ENCODE results near the gene SSNA1. TPM values are rescaled to one million over a fixed set of nuclear protein-coding genes. Genes with fewer than 3 reads are reported as not detected.

Gene SSNA1
- total and polyA plus RNA-seq, 9 of the 15 experiments (the other 6 are each of a cell fraction or from before 2014, with no cell fraction given) = 1.9 to 130 (median 57.1) TPM

DNA sequence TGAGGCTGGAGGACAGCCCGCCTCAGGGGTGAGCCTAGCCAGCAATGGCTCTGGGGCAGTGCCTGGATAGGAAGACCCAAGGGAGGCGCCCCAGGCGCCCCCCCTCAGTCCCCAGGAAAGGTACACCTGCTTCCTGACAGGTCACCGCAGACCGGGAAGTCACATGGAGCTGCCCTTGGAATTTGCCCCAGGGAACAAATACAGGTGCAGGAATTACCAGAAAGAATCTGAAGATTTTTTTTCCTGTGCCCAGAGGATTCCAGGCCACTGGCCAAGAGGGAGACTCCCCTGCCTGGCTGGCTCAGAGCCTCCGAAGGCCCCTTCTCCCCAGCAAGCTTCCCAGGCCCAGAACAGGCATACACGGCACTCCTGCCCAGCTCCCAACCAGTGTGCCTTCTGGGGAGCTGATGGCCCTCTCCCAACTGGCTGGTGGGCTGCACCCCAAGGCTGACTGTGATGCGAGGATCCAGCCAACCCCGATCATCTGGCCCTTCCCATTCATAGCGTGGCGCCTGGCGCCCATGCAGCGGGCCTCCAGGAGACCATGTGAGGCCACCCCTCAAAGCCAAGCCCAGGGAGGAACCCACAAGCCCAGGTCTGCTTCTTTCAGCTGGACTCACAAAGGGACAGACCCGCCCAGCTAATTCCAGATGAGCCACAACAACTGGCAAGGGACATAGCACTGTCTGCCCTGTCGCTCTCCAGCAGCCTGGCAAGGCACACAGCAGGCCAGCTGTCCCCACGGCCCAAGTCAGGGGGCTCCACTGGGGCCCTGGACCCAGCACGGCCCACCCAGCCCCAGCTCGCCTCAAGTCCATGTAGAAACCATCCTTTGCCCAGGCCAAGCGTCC lies 9.8 kb downstream of the SSNA1 start:
- ATAC-seq (no peak), DNase-seq (ENCODE audit: extremely low read depth in 1 of 4, low spot score in 3 of 4) (no peak), FAIRE-seq (no peak)
- H3K9me1 ChIP-seq (ENCODE audit: control insufficient read depth, insufficient read depth, low read length) = no peaks in the 10 kb centered on the region
- peaks cover 61% of the 10 kb centered on the region for H3K79me2 ChIP-seq (ENCODE audit: control insufficient read depth, insufficient read depth, low read length)
- H3K9ac ChIP-seq (ENCODE audit: insufficient read depth in 1 of 2, low read depth in 2 of 2, low read length in 2 of 2) = peak overlapping the region in 1 of 2 experiments; percentile 89; a peak in 2 of 4 replicates
- WGBS (ENCODE audit: insufficient coverage, low coverage, missing lambda C conversion rate) = 75% methylated on average over 15 of the region's 19 CpGs
- H3K4me3 ChIP-seq = peak overlapping the region; percentile 37; the same call in 1 of the 2 replicates
- POLR2A ChIA-PET = interaction anchor here (0.6 to 3.2 kb wide), 5 partner anchors 9 to 393 kb away, joined by 3 to 26 read pairs (median 4); partner anchors contain the start of genes ANAPC2, NELFB and SSNA1
- H3K4me2 ChIP-seq (ENCODE audit: insufficient read depth, low read length) = peak overlapping the region; percentile 44; the same call in 1 of the 2 replicates
- no peaks in the 10 kb centered on the region for H3K9me3 ChIP-seq (replicated peaks; ENCODE audit: control insufficient read depth, insufficient read depth, low read depth, low read length)
- H2AFZ ChIP-seq (ENCODE audit: low read depth, low read length) = no peak overlapping the region
- peaks cover 22 to 91% of the 10 kb centered on the region in 2 experiments for H3K4me1 ChIP-seq (replicated peaks in 1 of 2; ENCODE audit: control insufficient read depth in 2 of 2, insufficient read depth in 2 of 2, low read length in 2 of 2)
- CTCF ChIA-PET (ENCODE audit: low intra/inter-chr PET ratio) = no interaction called here
- H3K27ac ChIP-seq (ENCODE audit: extremely low read depth, low read depth, low read length) = no peak overlapping the region
- H4K20me1 ChIP-seq (replicated peaks; ENCODE audit: control insufficient read depth, insufficient read depth, low read length) = peaks cover 5% of the 10 kb centered on the region
- in situ Hi-C loops (cut with MboI) (no loop called here), intact Hi-C loops (cut with micrococcal nuclease) (no loop called here)
- BruUV-seq (replicated peaks) = no TSS peak
- H3K36me3 ChIP-seq (ENCODE audit: control insufficient read depth, insufficient read depth, low read length) = peaks cover 8% of the 10 kb centered on the region; the same call in 2 of the 3 replicates
- H3K27me3 ChIP-seq (ENCODE audit: control insufficient read depth in 2 of 2, insufficient read depth in 2 of 2, low read length in 2 of 2) = no peaks in the 10 kb centered on the region
- TF ChIP-seq ZNF766 (CRISPR knock-in tag; conservative IDR thresholded peaks at IDR 0.05) (no peak), CBX3 (IDR thresholded peaks at IDR 0.05; ENCODE audit: borderline replicate concordance in 1 of 2, low read length in 2 of 2) (no peak), RBBP5 (IDR thresholded peaks at IDR 0.05; ENCODE audit: borderline replicate concordance, insufficient read depth, low read length, poor library complexity, severe bottlenecking) (no peak), ARNT (IDR thresholded peaks at IDR 0.05) (no peak), CBFB (CRISPR knock-in tag; IDR thresholded peaks at IDR 0.05) (0 out of 2 replicates have a peak, but pooled peaks have one; percentile 24), FUS (optimal IDR thresholded peaks at IDR 0.05; ENCODE audit: low read depth, low read length) (no peak), KAT8 (IDR thresholded peaks at IDR 0.05; ENCODE audit: low read depth) (no peak), ZNF561 (CRISPR knock-in tag; conservative IDR thresholded peaks at IDR 0.05) (no peak), ZBTB33 (CRISPR knock-in tag; IDR thresholded peaks at IDR 0.05) (peak; percentile 91), ZNF668 (CRISPR knock-in tag; IDR thresholded peaks at IDR 0.05) (no peak), ASH1L (IDR thresholded peaks at IDR 0.05; ENCODE audit: borderline replicate concordance, low read depth, partially characterized antibody) (no peak)
- TF ChIP-seq, protein P1, sequence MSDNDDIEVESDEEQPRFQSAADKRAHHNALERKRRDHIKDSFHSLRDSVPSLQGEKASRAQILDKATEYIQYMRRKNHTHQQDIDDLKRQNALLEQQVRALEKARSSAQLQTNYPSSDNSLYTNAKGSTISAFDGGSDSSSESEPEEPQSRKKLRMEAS (CRISPR knock-in tag; IDR thresholded peaks at IDR 0.05) = peak; percentile 38; the same call in 1 of the 2 replicates
- TF ChIP-seq, protein P2, sequence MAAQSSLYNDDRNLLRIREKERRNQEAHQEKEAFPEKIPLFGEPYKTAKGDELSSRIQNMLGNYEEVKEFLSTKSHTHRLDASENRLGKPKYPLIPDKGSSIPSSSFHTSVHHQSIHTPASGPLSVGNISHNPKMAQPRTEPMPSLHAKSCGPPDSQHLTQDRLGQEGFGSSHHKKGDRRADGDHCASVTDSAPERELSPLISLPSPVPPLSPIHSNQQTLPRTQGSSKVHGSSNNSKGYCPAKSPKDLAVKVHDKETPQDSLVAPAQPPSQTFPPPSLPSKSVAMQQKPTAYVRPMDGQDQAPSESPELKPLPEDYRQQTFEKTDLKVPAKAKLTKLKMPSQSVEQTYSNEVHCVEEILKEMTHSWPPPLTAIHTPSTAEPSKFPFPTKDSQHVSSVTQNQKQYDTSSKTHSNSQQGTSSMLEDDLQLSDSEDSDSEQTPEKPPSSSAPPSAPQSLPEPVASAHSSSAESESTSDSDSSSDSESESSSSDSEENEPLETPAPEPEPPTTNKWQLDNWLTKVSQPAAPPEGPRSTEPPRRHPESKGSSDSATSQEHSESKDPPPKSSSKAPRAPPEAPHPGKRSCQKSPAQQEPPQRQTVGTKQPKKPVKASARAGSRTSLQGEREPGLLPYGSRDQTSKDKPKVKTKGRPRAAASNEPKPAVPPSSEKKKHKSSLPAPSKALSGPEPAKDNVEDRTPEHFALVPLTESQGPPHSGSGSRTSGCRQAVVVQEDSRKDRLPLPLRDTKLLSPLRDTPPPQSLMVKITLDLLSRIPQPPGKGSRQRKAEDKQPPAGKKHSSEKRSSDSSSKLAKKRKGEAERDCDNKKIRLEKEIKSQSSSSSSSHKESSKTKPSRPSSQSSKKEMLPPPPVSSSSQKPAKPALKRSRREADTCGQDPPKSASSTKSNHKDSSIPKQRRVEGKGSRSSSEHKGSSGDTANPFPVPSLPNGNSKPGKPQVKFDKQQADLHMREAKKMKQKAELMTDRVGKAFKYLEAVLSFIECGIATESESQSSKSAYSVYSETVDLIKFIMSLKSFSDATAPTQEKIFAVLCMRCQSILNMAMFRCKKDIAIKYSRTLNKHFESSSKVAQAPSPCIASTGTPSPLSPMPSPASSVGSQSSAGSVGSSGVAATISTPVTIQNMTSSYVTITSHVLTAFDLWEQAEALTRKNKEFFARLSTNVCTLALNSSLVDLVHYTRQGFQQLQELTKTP (IDR thresholded peaks at IDR 0.05; ENCODE audit: low read depth in 1 of 2, partially characterized antibody in 2 of 2) = no peak
